Thoracic aorta (tissue), 2 donors: Measurements from ENCODE around the gene BOK. TPM values are rescaled to one million over a fixed set of nuclear protein-coding genes. Genes with fewer than 3 reads are reported as not detected.

Source experiments
- ATAC-seq: fragments of 150-250 bp; one replicate; pipeline ENCODE4 v1.8.0; 2017; ENCODE audit warnings: low read depth; ENCODE audit not compliant: insufficient number of reproducible peaks, low FRiP score
- DNase-seq: peaks from one replicate; pipeline ENCODE4 v3.0.0-alpha.2; 2020; ENCODE audit warnings: low spot score
- H3K27ac ChIP-seq, 2 donors: fragments of 200-600 bp; sonication (generic); 1 replicate in 1 of 2; 2 replicates in 1 of 2; pipeline ENCODE4 v1.5.1; 2016; ENCODE audit warnings: mild to moderate bottlenecking in 2 of 2, moderate library complexity in 2 of 2
- H3K27me3 ChIP-seq: fragments of 200-600 bp; sonication (generic); replicated peaks from 2 replicates; pipeline ENCODE4 v1.6.0; 2016; ENCODE audit warnings: mild to moderate bottlenecking; ENCODE audit not compliant: insufficient read depth
- H3K36me3 ChIP-seq: fragments of 200-600 bp; sonication (generic); one replicate; pipeline ENCODE4 v1.5.1; 2016
- H3K4me1 ChIP-seq, 2 donors: fragments of 200-600 bp; sonication (generic); 1 replicate in 1 of 2; 2 replicates in 1 of 2; pipeline versions ENCODE4 v1.5.1 to v1.6.0; 2016; ENCODE audit warnings: low read depth in 2 of 2, mild to moderate bottlenecking in 1 of 2; ENCODE audit not compliant: control insufficient read depth in 1 of 2
- H3K4me3 ChIP-seq: fragments of 200-600 bp; sonication (generic); 2 replicates; pipeline ENCODE4 v1.5.1; 2016; ENCODE audit warnings: mild to moderate bottlenecking
- H3K9me3 ChIP-seq: fragments of 200-600 bp; sonication (generic); 2 replicates; pipeline ENCODE4 v1.5.1; 2016
- total RNA-seq, 2 donors: library from RNA; depleted of rRNA; stranded (reverse); fragments of >200 nt; gene quantifications; one replicate each; pipeline versions ENCODE4 v1.1.0 to v1.2.3, GENCODE V29; 2016
- TF ChIP-seq, protein P1 (sequence below): fragments of 200-600 bp; sonication (generic); IDR thresholded peaks from one replicate; pipeline ENCODE4 v1.5.1; 2019; ENCODE audit warnings: antibody characterized with exemption

BOK gene
- total RNA-seq, 2 donors from 2014 or later, result 10.7 to 27.5 TPM

DNA sequence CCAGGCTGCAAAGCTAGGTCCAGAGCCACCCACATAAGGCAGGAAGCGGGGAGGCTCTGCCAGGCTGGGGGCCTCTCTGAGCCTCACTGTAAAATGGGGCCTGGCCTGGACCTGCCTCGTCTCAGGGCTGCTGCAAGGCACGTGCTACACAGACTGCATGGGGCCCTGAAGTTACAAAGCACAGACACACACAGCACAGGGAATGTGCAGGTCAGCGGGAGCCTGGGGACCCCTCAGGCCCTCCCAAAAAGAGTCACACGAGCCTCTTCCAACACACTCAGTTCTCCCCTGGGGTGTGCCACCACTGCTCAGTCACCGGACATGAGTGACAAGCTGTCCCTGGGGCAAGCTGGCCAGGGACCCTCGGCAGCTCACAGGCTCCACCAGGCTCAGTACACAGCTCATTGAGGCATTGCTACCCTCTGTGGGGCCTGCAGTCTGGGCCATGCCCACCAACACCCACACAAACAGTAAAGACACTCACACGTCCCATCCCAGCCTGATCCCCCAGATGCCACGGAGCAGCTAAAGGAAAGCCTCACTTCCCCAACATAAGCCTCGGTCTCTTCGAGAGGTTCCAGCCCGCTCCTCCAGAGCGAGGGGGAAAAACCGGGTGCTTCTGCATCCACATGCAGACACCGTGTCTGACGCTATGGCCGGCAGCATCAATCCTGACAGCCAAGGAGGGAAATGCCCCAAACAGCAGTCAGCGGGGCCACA, 33.7 kb downstream of the BOK start:
- no peak for ATAC-seq
- DNase-seq, result no peak
- H3K27ac ChIP-seq, result no peak overlapping the region
- no peaks in the 10 kb centered on the region for H3K4me1 ChIP-seq
- TF ChIP-seq, protein P1, sequence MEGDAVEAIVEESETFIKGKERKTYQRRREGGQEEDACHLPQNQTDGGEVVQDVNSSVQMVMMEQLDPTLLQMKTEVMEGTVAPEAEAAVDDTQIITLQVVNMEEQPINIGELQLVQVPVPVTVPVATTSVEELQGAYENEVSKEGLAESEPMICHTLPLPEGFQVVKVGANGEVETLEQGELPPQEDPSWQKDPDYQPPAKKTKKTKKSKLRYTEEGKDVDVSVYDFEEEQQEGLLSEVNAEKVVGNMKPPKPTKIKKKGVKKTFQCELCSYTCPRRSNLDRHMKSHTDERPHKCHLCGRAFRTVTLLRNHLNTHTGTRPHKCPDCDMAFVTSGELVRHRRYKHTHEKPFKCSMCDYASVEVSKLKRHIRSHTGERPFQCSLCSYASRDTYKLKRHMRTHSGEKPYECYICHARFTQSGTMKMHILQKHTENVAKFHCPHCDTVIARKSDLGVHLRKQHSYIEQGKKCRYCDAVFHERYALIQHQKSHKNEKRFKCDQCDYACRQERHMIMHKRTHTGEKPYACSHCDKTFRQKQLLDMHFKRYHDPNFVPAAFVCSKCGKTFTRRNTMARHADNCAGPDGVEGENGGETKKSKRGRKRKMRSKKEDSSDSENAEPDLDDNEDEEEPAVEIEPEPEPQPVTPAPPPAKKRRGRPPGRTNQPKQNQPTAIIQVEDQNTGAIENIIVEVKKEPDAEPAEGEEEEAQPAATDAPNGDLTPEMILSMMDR, result no peak
- no peak overlapping the region for H3K4me3 ChIP-seq
- H3K9me3 ChIP-seq, result peaks cover 11% of the 10 kb centered on the region
- peaks cover 17% of the 10 kb centered on the region for H3K36me3 ChIP-seq
- no peaks in the 10 kb centered on the region for H3K27me3 ChIP-seq

DNA sequence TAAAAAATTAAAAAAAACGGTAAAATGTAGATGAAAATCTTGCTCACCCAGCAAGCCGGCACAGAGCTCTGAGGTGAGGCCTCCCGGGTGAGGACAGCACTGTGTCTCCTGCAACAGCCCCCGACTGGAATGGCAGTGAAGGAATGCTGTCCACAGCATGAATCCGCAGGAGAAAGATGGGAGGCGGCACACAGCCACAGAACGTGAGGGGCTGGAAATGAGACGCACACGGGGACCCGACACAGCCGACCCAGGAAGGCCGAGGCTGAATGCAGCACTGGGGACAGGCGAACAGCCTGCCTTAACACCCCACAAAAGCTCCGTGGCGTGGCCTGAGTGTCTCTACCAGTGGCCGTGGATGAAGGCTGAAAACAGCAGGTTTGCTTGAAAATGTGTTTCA, 34.7 kb downstream of the BOK start:
- TF ChIP-seq, protein P1, result no peak
- peaks cover 16% of the 10 kb centered on the region for H3K36me3 ChIP-seq
- no peak overlapping the region for H3K4me3 ChIP-seq
- H3K27ac ChIP-seq, result no peak overlapping the region
- no peak for DNase-seq
- H3K4me1 ChIP-seq, result no peaks in the 10 kb centered on the region
- H3K9me3 ChIP-seq, result peaks cover 4% of the 10 kb centered on the region
- no peak for ATAC-seq
- H3K27me3 ChIP-seq, result no peaks in the 10 kb centered on the region

DNA sequence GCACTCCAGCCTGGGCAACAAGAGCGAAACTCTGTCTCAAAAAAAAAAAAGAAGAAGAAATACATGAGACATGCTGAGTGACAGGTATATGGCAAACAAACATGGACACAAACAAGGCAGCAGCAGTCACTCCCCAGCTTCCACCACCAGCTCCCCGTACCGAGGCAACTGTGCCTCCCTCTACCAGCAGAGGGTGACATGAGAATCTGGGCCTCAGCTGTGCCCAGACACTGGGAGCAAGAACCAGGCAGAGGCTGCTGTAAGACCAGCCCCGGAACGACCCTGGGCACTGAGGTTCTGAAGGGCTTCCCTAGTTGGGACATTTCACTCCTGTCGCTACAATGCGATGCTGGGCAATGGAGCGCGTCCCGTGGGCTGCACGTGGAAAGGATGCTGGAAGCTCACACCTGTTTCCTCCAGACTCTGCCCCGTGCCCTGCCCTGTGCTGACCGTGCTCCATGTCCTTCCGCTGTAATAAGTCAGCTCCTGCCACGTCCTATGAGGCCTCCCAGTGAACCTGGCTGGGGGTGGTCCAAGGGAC, 37.1 kb downstream of the BOK start:
- no peak for DNase-seq
- H3K4me1 ChIP-seq, result no peaks in the 10 kb centered on the region
- H3K27me3 ChIP-seq, result no peaks in the 10 kb centered on the region
- no peaks in the 10 kb centered on the region for H3K9me3 ChIP-seq
- ATAC-seq, result no peak
- H3K36me3 ChIP-seq, result peaks cover 17% of the 10 kb centered on the region
- TF ChIP-seq, protein P1, result no peak
- no peak overlapping the region for H3K4me3 ChIP-seq
- H3K27ac ChIP-seq, result no peak overlapping the region

DNA sequence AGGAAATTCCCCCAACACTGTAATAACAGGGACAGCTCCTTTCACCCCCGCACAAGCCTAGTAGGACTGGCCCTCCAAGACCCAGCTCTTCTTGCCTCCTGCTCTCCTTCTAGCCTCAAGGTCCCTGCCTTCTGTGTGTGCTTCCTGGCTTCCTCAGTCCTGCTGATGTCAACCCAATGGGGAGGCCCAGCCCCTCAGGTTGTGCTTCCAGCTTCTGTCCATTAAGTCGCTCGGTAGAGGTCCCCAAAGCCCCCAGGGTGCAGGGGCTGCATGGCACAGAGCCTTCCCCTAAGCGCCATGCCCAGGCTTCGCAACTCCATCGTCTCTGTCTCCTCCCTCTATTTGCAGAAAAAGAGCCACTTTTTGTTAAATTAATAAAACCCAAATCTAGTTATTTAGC, 39.0 kb downstream of the BOK start:
- no peak overlapping the region for H3K27ac ChIP-seq
- no peaks in the 10 kb centered on the region for H3K9me3 ChIP-seq
- DNase-seq (no peak), ATAC-seq (no peak)
- no peaks in the 10 kb centered on the region for H3K4me1 ChIP-seq
- peaks cover 32% of the 10 kb centered on the region for H3K36me3 ChIP-seq
- H3K27me3 ChIP-seq, result no peaks in the 10 kb centered on the region
- TF ChIP-seq, protein P1, result no peak
- no peak overlapping the region for H3K4me3 ChIP-seq

DNA sequence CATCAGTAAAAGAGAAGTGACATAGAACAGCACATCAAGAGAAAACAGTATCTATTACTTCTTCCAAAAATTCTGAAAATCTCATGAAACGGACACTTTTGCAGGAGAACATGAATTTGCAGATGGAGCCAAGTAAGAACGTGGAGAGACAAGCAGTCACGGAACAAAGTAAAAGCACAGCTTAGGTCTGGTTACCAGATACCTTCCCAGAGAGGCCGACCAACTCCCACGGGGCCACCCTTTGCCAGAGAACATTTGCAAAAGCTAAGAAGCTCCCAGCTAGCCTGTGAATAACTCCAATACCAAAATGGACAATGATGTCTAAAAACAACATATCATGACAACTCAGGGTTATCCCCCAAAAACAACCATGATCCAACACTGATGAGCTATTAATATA, 39.5 kb downstream of the BOK start:
- Histone ChIP-seq H3K4me3 (no peak overlapping the region), H3K9me3 (no peaks in the 10 kb centered on the region), H3K27ac (no peak overlapping the region), H3K36me3 (peaks cover 35% of the 10 kb centered on the region), H3K27me3 (no peaks in the 10 kb centered on the region), H3K4me1 (no peaks in the 10 kb centered on the region)
- no peak for ATAC-seq
- DNase-seq, result no peak
- TF ChIP-seq, protein P1, result no peak
